Muscle layer of colon (tissue), 2 donors: Measurements from ENCODE around the gene ACSM2A.
A peak's percentile ranks its signal among the peaks of the same experiment; 100 is the strongest.
"Not testable (repeated sequence)": the region's sequence is repeated elsewhere in the genome, so short reads cannot be mapped to it uniquely, and the experiment has no call there.

Experiments
- H3K27ac ChIP-seq: one replicate; pipeline ENCODE4 v1.7.0; 2013; ENCODE audit warnings: low read depth, mild to moderate bottlenecking, low read length, moderate library complexity
- H3K27me3 ChIP-seq, 2 donors: one replicate each; pipeline ENCODE4 v1.7.0; 2013; ENCODE audit warnings: low read length in 2 of 2, mild to moderate bottlenecking in 2 of 2; ENCODE audit not compliant: insufficient read depth in 2 of 2, control insufficient read depth in 1 of 2
- H3K36me3 ChIP-seq: one replicate; pipeline ENCODE4 v1.7.0; 2013; ENCODE audit warnings: mild to moderate bottlenecking, low read length; ENCODE audit not compliant: insufficient read depth
- H3K4me1 ChIP-seq: one replicate; pipeline ENCODE4 v1.7.0; 2013; ENCODE audit warnings: mild to moderate bottlenecking, low read length; ENCODE audit not compliant: insufficient read depth
- H3K4me3 ChIP-seq, 2 donors: one replicate each; pipeline ENCODE4 v1.7.0; 2013; ENCODE audit warnings: low read length in 2 of 2, low read depth in 1 of 2, mild to moderate bottlenecking in 1 of 2, moderate library complexity in 1 of 2
- H3K9ac ChIP-seq: one replicate; pipeline ENCODE4 v1.7.0; 2013; ENCODE audit warnings: low read length
- H3K9me3 ChIP-seq: one replicate; pipeline ENCODE4 v1.7.0; 2013; ENCODE audit warnings: mild to moderate bottlenecking, low read length
- donor health status: abdominal sarcoma.
- donor health status: Adenocarcinoma of cecum.

The ACSM2A gene

GRCh38 chr16:20427401-20427797, 23.9 kb upstream of the ACSM2A start:
- not testable (repeated sequence) for H3K9ac ChIP-seq, H3K4me3 ChIP-seq, H3K4me1 ChIP-seq, H3K36me3 ChIP-seq, H3K27me3 ChIP-seq, H3K27ac ChIP-seq, H3K9me3 ChIP-seq

- not testable (repeated sequence) for H3K9me3 ChIP-seq, H3K27me3 ChIP-seq
These were observed 21.8 kb upstream of the ACSM2A start for GRCh38 chr16:20429499-20429898.

DNA sequence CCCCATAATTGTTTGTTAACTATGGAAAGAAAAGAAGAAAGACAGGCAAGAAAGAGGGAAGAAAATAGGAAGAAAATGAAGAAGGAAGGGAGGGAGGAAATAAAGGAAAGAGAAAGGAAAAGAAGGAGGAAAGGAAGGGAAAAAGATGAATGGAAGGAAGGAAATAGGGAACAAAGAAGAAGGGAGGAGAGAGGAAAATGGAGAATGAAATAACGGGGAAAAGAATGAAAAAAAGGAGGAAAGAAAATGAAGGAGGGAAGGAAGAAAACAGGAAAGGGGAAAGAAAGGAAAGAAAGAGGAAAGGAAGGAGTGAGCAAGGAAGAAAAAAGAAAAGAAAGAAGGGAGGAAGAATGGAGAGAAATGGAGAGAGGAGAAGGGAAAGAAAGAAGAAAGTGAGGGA, 20.8 kb upstream of the ACSM2A start:
- not testable (repeated sequence) for H3K36me3 ChIP-seq, H3K9ac ChIP-seq, H3K27ac ChIP-seq

More at GRCh38 chr16:20429499-20429898, 21.8 kb upstream of the ACSM2A start:
- H3K4me3 ChIP-seq, H3K4me1 ChIP-seq, H3K9ac ChIP-seq, H3K36me3 ChIP-seq, H3K27ac ChIP-seq: not testable (repeated sequence)

GRCh38 chr16:20430948-20431347, 20.4 kb upstream of the ACSM2A start:
- Histone ChIP-seq H3K4me1 (no peaks in the 10 kb centered on the region), H3K27ac (no peak overlapping the region), H3K9me3 (no peaks in the 10 kb centered on the region), H3K4me3 (no peak overlapping the region), H3K36me3 (no peaks in the 10 kb centered on the region), H3K27me3 (no peaks in the 10 kb centered on the region), H3K9ac (no peak overlapping the region)

More for the DNA sequence above, 20.8 kb upstream of the ACSM2A start:
- not testable (repeated sequence) for H3K27me3 ChIP-seq, H3K4me1 ChIP-seq, H3K9me3 ChIP-seq, H3K4me3 ChIP-seq

DNA sequence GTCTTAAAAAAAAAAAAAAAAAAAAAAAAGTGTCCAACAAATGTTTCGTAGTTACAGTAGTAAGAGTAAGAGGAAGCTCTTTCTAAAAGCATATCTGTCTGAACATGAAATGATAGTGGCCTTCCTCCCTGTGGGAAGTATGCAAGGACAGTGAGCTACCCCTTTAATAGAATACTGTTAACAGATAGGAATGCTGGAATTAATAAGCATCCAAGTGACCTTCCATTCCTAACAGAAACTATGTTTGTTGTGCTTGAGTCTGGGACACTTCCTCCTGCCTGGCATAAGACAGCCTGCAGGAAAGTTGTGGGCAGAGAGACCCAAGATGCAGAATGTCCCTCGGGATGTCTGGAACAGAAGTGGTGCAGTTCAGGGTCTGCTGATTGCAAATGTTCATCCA, 12.4 kb upstream of the ACSM2A start:
- not testable (repeated sequence) for H3K9me3 ChIP-seq, H3K9ac ChIP-seq, H3K4me3 ChIP-seq, H3K27me3 ChIP-seq, H3K4me1 ChIP-seq, H3K36me3 ChIP-seq, H3K27ac ChIP-seq

- not testable (repeated sequence) for H3K36me3 ChIP-seq, H3K27ac ChIP-seq, H3K4me3 ChIP-seq, H3K27me3 ChIP-seq, H3K9ac ChIP-seq, H3K4me1 ChIP-seq, H3K9me3 ChIP-seq
These were observed 11.5 kb upstream of the ACSM2A start for GRCh38 chr16:20439820-20440231.

- not testable (repeated sequence) for H3K9ac ChIP-seq
These were observed 10.6 kb upstream of the ACSM2A start for GRCh38 chr16:20440731-20441130.

DNA sequence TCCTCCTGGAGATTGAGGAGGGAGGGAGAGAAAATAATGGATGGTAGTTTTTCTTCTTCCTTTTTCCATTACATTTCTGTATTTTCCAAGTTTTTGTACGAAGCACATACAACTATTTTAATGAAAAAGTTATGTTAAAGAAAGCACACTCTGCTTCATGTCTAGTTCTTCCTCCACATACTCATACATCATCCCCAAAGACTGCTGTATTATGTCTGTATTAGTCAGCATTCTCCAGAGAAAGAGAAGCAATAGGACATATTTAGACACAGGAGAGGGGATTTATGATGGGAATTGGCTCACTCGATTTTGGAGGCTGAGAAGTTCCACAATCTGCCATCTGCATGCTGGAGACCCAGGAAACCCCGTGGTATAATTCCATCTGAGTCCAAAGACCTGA, 10.1 kb upstream of the ACSM2A start:
- H3K27me3 ChIP-seq, result no peaks in the 10 kb centered on the region
- H3K9me3 ChIP-seq, result no peaks in the 10 kb centered on the region
- H3K36me3 ChIP-seq, result no peaks in the 10 kb centered on the region
- no peak overlapping the region for H3K4me3 ChIP-seq
- no peak overlapping the region for H3K9ac ChIP-seq
- peak overlapping the region; percentile 34 for H3K27ac ChIP-seq
- no peaks in the 10 kb centered on the region for H3K4me1 ChIP-seq

More at GRCh38 chr16:20440731-20441130, 10.6 kb upstream of the ACSM2A start:
- H3K9me3 ChIP-seq, H3K4me3 ChIP-seq, H3K36me3 ChIP-seq, H3K27me3 ChIP-seq, H3K4me1 ChIP-seq: not testable (repeated sequence)
- H3K27ac ChIP-seq, result peak overlapping the region; percentile 34

DNA sequence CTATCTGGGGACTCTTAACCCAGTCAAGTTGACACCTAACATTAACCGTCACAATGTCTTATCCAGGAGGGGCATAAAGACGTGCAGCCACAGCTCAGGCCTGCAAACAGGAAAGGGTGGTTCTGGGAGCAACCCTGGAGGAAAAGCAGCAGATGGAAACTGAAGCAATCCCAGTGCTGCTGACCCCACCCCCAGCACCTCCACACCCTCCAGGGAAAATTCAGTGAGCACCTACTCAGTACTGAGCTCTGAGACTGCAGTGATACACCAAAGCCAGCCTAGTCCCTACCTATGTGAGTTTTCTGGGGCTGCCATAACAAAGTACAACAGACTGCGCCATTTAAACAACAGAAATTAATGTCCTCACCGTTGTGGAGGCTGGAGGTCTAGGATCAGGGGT, 9.5 kb upstream of the ACSM2A start:
- not testable (repeated sequence) for H3K9me3 ChIP-seq

GRCh38 chr16:20446652-20447393, 4.5 kb upstream of the ACSM2A start:
- not testable (repeated sequence) for H3K27ac ChIP-seq

More for the DNA sequence above, 9.5 kb upstream of the ACSM2A start:
- H3K4me3 ChIP-seq, H3K9ac ChIP-seq, H3K4me1 ChIP-seq, H3K27me3 ChIP-seq, H3K36me3 ChIP-seq, H3K27ac ChIP-seq: not testable (repeated sequence)

DNA sequence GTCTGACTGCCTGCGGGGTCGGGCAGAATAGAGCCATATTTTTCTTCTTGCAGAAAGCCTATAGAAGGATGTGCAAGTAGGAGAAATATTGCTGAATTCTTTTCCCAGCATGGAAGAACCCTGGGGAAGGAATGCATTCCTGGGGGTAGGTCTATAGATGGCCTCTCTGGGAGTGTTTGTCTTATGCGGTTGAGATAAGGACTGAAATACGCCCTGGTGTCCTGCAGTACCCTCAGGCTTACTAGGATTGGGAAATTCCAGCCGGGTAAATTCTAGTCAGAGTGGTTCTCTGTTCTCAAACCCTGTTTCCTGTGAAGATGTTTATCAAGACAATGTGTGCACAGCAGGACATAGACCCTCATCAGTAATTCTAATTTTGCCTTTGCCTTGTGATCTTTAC, 2.3 kb downstream of the ACSM2A start:
- H3K4me1 ChIP-seq, H3K4me3 ChIP-seq, H3K9ac ChIP-seq: not testable (repeated sequence)

More at GRCh38 chr16:20446652-20447393, 4.5 kb upstream of the ACSM2A start:
- H3K9me3 ChIP-seq, H3K9ac ChIP-seq, H3K4me3 ChIP-seq, H3K4me1 ChIP-seq, H3K36me3 ChIP-seq, H3K27me3 ChIP-seq: not testable (repeated sequence)

GRCh38 chr16:20459227-20459626, 7.9 kb downstream of the ACSM2A start:
- not testable (repeated sequence) for H3K9ac ChIP-seq, H3K36me3 ChIP-seq, H3K4me1 ChIP-seq, H3K4me3 ChIP-seq, H3K27ac ChIP-seq, H3K9me3 ChIP-seq, H3K27me3 ChIP-seq

More for the DNA sequence above, 2.3 kb downstream of the ACSM2A start:
- not testable (repeated sequence) for H3K36me3 ChIP-seq, H3K27me3 ChIP-seq, H3K9me3 ChIP-seq, H3K27ac ChIP-seq
